ENCODE data around the gene NEXN. TPM values are rescaled to one million over a fixed set of nuclear protein-coding genes. Genes with fewer than 3 reads are reported as not detected.

The NEXN gene
- total and polyA plus RNA-seq, 2 of the 13 experiments (the other 11 are each of a cell fraction or from before 2014, with no cell fraction given) = 0.07 to 0.97 TPM

GRCh38 chr1:77888081-77888780 is at the start of gene NEXN (continued):
- TF ChIP-seq ZNF274 (CRISPR knock-in tag; IDR thresholded peaks at IDR 0.05) (peak; percentile 74; the same call in 1 of the 2 replicates), ZFYVE20 (CRISPR knock-in tag; IDR thresholded peaks at IDR 0.05; ENCODE audit: borderline replicate concordance, low read depth) (no peak), ZNF281 (CRISPR knock-in tag; IDR thresholded peaks at IDR 0.05; ENCODE audit: borderline replicate concordance) (peak; percentile 74), ZFP62 (CRISPR knock-in tag; IDR thresholded peaks at IDR 0.05) (no peak), ZNF12 (CRISPR knock-in tag; IDR thresholded peaks at IDR 0.05) (peak; percentile 83), BRF2 (CRISPR knock-in tag; IDR thresholded peaks at IDR 0.05) (no peak)
- TF ChIP-seq, protein P1, sequence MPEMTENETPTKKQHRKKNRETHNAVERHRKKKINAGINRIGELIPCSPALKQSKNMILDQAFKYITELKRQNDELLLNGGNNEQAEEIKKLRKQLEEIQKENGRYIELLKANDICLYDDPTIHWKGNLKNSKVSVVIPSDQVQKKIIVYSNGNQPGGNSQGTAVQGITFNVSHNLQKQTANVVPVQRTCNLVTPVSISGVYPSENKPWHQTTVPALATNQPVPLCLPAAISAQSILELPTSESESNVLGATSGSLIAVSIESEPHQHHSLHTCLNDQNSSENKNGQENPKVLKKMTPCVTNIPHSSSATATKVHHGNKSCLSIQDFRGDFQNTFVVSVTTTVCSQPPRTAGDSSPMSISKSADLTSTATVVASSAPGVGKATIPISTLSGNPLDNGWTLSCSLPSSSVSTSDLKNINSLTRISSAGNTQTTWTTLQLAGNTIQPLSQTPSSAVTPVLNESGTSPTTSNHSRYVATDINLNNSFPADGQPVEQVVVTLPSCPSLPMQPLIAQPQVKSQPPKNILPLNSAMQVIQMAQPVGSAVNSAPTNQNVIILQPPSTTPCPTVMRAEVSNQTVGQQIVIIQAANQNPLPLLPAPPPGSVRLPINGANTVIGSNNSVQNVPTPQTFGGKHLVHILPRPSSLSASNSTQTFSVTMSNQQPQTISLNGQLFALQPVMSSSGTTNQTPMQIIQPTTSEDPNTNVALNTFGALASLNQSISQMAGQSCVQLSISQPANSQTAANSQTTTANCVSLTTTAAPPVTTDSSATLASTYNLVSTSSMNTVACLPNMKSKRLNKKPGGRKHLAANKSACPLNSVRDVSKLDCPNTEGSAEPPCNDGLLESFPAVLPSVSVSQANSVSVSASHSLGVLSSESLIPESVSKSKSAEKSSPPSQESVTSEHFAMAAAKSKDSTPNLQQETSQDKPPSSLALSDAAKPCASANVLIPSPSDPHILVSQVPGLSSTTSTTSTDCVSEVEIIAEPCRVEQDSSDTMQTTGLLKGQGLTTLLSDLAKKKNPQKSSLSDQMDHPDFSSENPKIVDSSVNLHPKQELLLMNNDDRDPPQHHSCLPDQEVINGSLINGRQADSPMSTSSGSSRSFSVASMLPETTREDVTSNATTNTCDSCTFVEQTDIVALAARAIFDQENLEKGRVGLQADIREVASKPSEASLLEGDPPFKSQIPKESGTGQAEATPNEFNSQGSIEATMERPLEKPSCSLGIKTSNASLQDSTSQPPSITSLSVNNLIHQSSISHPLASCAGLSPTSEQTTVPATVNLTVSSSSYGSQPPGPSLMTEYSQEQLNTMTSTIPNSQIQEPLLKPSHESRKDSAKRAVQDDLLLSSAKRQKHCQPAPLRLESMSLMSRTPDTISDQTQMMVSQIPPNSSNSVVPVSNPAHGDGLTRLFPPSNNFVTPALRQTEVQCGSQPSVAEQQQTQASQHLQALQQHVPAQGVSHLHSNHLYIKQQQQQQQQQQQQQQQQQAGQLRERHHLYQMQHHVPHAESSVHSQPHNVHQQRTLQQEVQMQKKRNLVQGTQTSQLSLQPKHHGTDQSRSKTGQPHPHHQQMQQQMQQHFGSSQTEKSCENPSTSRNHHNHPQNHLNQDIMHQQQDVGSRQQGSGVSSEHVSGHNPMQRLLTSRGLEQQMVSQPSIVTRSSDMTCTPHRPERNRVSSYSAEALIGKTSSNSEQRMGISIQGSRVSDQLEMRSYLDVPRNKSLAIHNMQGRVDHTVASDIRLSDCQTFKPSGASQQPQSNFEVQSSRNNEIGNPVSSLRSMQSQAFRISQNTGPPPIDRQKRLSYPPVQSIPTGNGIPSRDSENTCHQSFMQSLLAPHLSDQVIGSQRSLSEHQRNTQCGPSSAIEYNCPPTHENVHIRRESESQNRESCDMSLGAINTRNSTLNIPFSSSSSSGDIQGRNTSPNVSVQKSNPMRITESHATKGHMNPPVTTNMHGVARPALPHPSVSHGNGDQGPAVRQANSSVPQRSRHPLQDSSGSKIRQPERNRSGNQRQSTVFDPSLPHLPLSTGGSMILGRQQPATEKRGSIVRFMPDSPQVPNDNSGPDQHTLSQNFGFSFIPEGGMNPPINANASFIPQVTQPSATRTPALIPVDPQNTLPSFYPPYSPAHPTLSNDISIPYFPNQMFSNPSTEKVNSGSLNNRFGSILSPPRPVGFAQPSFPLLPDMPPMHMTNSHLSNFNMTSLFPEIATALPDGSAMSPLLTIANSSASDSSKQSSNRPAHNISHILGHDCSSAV (CRISPR knock-in tag; IDR thresholded peaks at IDR 0.05; ENCODE audit: borderline replicate concordance) = no peak

All from HepG2 (cell line).